Astrocyte of the spinal cord (primary cell): ENCODE data around the gene ROBO2.

Source experiments
- DNase-seq: peaks from one replicate; pipeline ENCODE4 v3.0.0; 2011; ENCODE audit warnings: low read depth, low spot score
- H3K4me3 ChIP-seq: 2 replicates; pipeline ENCODE4 v1.5.1; 2011; ENCODE audit warnings: low read depth, mild to moderate bottlenecking, low read length, moderate library complexity
- in situ Hi-C: cut with HindIII; loops from 2 replicates; pipeline ENCODE4 v1.10.0; 2017; ENCODE audit warnings: low sequenced_read_pairs
- TF ChIP-seq, protein P1 (sequence below): IDR thresholded peaks from 2 replicates; pipeline ENCODE4 v1.5.1; 2012; ENCODE audit warnings: low read depth, mild to moderate bottlenecking, low read length, inconsistent platforms

ROBO2 gene

DNA sequence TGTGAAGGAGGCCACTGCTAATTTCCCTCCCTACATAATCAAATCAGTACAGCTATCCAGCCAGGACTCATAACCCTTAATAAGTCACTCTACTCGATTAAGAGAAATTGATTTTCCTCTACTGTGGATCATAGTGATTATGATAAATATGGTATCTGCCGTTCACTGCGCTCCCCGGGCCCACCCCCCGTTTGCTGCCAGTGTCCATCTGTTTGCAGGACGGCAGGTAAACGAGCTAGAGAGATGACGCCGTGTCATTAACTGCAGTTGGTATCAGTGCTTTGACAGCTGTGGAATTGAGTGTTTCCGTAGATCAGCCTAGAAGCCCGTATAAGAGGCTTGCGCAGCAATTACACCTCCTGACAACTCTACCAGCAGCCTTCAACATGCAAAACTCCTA is 94.9 kb downstream of the ROBO2 start:
- no peak for DNase-seq
- in situ Hi-C loops, result no loop called here
- H3K4me3 ChIP-seq, result no peak overlapping the region
- TF ChIP-seq, protein P1, sequence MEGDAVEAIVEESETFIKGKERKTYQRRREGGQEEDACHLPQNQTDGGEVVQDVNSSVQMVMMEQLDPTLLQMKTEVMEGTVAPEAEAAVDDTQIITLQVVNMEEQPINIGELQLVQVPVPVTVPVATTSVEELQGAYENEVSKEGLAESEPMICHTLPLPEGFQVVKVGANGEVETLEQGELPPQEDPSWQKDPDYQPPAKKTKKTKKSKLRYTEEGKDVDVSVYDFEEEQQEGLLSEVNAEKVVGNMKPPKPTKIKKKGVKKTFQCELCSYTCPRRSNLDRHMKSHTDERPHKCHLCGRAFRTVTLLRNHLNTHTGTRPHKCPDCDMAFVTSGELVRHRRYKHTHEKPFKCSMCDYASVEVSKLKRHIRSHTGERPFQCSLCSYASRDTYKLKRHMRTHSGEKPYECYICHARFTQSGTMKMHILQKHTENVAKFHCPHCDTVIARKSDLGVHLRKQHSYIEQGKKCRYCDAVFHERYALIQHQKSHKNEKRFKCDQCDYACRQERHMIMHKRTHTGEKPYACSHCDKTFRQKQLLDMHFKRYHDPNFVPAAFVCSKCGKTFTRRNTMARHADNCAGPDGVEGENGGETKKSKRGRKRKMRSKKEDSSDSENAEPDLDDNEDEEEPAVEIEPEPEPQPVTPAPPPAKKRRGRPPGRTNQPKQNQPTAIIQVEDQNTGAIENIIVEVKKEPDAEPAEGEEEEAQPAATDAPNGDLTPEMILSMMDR, result no peak

DNA sequence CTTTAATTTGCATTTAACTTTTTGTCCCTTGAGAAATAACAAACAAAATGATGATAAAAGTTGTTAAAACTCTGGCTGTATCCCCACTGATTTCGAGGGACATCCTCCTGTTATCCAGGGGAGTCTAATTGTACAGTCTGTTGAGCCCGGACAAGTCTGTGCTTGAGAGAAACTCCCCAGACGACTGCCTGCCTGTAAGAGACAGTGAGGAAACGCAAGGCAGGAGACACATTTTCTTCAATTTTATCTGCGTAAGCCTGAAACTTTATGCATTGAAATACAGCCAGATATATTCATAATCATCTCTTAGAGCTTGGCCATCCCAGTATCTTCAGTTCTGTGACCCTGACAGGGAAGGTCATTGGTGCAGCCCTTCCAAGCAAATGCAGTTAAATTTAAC is 97.7 kb downstream of the ROBO2 start:
- H3K4me3 ChIP-seq, result no peak overlapping the region
- in situ Hi-C loops, result no loop called here
- TF ChIP-seq, protein P1, result no peak
- no peak for DNase-seq

DNA sequence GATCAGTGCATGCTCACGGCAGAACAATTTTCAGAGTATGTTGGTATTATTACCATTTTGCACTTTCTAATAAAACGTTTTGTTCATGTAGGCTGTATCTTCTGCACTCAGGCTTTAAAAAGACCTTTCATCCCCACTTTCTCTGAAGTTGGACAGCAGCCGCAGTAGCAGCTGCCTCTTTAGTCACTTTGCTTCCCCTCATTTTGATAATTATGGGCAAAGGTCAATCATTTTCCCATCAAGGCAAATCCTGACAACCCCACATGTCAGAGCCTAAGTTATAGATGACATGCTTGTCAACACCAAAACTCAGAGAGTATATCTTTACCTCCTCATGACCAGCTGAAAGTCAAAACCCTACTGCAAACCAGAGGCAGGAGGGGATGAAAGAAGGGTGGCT is 99.7 kb downstream of the ROBO2 start:
- in situ Hi-C loops, result no loop called here
- no peak overlapping the region for H3K4me3 ChIP-seq
- no peak for DNase-seq
- TF ChIP-seq, protein P1, result no peak

DNA sequence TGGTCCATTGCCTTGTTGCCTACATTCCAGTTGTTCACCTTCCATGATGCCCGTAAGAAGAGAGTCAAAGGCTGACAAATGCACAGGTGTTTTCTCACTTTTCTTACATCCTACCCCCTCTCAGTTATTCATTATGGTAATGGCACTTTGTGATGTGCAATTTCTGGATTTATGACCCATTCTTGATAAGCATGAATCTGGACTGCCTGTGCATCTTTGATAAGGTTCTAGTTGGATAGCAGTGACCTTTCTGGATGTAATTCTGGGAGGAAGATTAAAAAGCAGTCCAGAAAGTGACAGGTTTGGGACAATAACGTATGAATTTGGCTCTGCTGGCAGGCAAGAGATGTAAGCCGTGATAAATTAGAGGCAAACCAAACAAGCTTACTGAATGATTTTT is 101.5 kb downstream of the ROBO2 start:
- TF ChIP-seq, protein P1, result no peak
- no peak overlapping the region for H3K4me3 ChIP-seq
- no peak for DNase-seq
- in situ Hi-C loops, result no loop called here

DNA sequence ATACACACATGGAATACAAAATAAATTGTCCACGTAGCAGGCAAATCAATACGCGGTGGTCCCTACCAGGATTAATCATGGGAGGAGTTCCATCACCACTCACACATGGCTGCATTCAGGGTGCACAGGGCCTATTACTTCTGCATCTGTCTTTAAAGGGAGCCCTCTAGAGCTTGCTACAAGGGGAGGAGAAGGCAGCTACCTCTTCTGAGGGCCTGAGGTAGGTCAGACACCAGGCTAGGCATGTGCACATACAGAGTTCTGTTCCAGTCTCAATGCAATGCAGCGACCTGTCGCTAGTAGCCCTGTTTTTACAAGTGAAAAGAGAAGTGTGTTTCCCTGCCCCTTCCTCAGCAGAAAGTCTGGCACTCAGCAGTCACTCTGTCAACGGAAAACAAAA is 102.7 kb downstream of the ROBO2 start:
- no peak overlapping the region for H3K4me3 ChIP-seq
- TF ChIP-seq, protein P1, result no peak
- in situ Hi-C loops, result no loop called here
- DNase-seq, result no peak

DNA sequence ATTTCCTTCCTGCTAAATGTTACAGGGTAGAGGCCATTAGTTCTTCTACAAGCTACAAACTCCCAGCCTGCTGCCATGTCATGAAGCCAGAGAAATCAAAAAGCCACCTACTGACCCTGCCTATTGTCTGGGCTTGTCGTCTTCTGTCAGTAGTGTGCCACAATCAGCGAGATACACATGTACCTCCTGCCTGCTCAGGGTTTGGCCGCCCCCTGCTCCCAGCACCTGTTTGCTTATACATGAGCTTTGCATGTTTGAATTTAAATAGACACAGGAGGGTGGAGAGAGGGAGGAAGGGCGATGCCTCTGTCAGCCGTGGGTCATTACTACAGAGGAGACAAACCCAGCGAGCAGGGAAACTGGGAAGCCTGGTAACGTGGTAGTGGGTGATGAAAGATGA is 106.1 kb downstream of the ROBO2 start:
- TF ChIP-seq, protein P1, result no peak
- in situ Hi-C loops, result no loop called here
- DNase-seq, result no peak
- no peak overlapping the region for H3K4me3 ChIP-seq
